CMK (cell line): ENCODE results near the gene TCHP.
"Not testable (repeated sequence)": the region's sequence is repeated elsewhere in the genome, so short reads cannot be mapped to it uniquely, and the experiment has no call there.

Experiments
- DNase-seq: peaks from one replicate; pipeline ENCODE4 v3.0.0-alpha.2; 2010; ENCODE audit warnings: low read depth

TCHP gene

GRCh38 chr12:109899783-109900751, at the start of gene TCHP:
TSS of gene TCHP (plus strand) at chr12:109900274. CDS start at chr12:109903027, 2,753 bp downstream.
- DNase-seq: peak; percentile 76

DNA sequence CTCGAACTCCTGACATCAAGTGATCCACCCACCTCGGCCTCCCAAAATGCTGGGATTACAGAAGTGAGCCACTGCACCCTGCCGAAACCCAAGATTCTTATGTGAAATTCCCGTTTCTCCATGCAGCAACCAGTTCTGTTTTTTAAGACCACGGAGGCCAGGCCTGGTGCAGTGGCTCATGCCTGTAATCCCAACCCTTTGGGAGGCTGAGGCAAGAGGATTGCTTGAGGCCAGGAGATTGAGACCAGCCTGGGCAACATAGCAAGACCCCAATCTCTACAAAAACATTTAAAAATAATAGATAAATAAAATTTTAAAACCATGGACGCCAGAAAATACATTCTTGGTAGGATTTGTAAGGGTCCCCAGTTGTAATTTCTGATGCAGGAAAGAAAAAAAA, 49.6 kb upstream of the TCHP start:
- DNase-seq: not testable (repeated sequence)

GRCh38 chr12:109855377-109855776, 44.7 kb upstream of the TCHP start:
- no peak for DNase-seq

DNA sequence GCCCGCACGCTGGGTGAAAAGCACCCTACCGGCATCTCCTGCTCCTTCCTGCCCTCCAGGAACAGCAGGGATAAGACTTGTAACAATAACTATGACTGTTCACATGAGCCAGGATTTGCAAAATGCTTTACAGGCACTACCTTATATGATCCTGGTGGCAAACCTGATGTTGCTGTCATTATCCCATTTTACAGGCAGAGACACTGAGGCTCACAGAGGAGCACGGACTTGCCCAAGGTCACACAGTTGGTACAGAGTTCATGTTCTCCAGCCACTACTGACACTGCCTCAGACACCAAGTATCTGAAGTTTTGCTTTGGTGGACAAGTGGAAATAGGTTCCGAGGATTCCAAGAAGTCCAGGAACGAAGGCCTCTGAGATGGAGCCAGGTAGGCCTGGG, 42.4 kb upstream of the TCHP start:
- no peak for DNase-seq

GRCh38 chr12:109858764-109859163, 41.3 kb upstream of the TCHP start:
- DNase-seq: no peak

DNA sequence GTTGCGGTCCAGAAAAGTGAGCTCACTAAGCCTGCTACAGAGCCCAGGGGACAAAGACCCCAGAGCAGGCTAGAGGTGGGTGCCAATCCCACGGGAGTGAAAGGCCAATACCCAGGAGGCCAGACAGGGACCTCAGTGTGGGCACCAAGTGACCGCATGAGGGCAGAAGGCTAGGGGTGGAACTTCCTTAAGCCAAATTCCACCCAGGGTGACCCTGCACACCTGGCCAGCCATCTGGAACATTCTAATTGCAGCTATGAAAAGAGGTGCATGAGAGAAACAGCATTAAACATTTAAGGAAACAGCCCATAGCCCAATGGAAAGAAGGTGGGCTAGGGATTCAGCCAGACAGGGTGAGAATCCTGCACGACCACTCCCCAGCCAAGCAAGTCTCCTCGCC, 39.1 kb upstream of the TCHP start:
- no peak for DNase-seq

DNA sequence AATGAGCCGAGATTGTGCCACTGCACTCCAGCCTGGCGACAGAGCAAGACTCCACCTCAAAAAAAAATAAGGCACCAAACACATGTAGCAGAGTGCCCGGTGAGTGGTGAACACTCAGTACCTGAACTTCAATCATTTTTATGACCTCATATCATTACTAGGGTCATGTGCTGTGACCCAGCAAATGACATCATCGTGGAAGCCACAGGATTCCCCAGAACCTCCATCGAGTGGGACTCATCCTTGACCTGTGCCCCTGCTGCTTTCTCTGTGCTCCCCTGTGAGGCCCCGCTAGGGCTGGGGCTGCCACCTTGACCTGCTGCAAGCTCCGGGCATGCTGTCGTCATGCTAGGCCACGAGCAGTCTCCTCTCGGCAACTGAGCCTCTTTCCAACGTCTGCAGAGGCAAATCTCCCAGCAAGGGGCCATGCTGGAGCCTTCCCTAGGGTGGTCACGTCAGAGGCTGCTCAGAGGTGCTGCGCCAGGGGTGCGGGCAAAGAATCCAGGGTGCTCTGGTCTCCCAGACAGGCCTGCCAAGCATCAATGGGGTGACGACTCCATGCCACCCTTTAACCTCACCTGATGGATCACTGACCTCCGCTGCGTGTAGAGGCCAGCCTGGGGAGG, 38.3 kb upstream of the TCHP start:
- DNase-seq: no peak

GRCh38 chr12:109862491-109862890, 37.6 kb upstream of the TCHP start:
- DNase-seq: not testable (repeated sequence)

- DNase-seq: no peak
Observed at GRCh38 chr12:109863847-109864712, 36.0 kb upstream of the TCHP start.

DNA sequence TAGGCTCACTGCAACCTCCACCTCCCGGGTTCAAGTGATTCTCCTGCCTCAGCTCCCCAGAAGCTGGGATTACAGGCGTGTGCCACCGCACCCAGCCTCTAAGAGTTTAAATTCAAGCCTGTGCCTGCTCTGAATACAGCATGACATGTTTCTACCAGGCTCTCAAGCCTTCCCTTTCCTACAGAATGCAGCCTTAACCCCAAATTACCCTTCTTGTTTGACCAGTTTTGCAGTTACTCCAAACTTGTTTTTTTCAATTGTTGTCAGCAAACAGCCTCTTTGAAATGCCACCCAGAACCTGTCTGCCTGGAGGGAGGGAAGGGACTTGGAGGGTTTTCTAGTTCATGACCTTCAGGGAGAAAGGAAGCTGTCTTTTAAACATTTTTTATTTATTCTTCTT, 35.2 kb upstream of the TCHP start:
- no peak for DNase-seq

GRCh38 chr12:109868182-109869051, 31.7 kb upstream of the TCHP start:
- DNase-seq: no peak

- DNase-seq: no peak
Observed at GRCh38 chr12:109870648-109871047, 29.4 kb upstream of the TCHP start.

- DNase-seq: no peak
Observed at GRCh38 chr12:109871668-109872314, 28.3 kb upstream of the TCHP start.

DNA sequence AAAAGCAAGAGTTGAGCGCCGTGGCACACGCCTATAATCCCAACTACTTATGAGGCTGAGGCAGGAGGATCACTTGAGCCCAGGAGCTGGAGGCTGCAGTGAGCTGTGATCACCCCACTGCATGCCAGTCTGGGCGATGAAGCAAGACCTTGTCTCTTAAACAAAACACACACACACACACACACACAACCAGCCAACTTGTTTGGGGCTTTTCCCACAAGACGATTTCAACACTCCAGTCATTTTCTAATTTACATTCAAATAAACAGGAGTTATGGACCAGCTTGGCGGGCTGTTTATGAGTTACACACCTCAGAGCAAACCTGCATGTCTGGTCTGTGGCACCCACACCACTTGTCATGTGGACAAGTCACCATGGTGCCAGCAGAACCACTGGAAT, 26.4 kb upstream of the TCHP start:
- no peak for DNase-seq

DNA sequence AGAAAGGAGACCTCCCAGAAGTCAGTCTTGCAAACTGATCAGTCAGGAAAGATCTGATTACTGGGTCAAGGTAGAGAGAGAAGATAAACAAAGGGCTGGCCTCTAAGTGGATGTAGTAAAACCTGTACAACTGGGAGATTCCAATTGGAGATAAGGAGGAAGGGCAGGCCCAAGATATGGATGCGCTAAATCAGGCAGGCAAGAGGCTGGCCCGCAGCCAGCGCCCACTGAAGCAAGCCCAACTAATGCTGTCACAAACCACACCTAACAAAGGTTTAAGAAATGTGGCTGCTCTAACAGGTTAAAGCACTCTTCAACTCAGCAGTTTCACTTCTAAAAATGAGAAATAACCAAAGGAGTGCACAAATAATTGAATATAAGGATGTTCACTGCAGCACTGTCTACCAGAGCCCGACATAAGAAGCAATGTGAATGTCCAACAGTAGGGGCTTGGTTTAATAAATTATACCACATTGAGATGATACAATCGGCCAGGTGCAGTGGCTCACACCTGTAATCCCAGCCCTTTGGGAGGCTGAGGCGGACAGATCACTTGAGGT, 24.4 kb upstream of the TCHP start:
- no peak for DNase-seq

- no peak for DNase-seq
Observed at GRCh38 chr12:109876406-109876805, 23.7 kb upstream of the TCHP start.

- no peak for DNase-seq
Observed at GRCh38 chr12:109877504-109878246, 22.4 kb upstream of the TCHP start.

- DNase-seq: no peak
Observed at GRCh38 chr12:109878247-109878625, 21.8 kb upstream of the TCHP start.

DNA sequence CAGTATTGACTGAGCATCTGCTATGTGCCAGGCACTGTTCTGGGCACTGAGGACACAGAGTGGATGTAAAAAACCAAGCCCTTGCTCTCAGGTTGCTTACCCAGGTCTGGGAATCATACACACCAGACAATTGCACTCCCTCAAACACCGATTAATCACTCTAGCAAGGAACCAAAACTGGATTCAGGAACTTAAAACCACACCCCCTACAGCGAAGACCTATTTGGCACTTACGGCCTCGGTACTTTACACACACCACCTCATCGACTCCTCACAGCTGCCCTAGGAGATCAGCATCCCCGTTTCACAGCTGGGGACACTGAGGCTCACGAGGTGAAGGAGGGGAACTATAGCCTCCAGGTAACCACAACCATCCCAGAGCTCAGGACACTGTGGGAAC, 21.3 kb upstream of the TCHP start:
- no peak for DNase-seq
